Naive thymus-derived CD4-positive, alpha-beta T cell (primary cell): ENCODE results near the gene NAALADL2. TPM values are rescaled to one million over a fixed set of nuclear protein-coding genes. Genes with fewer than 3 reads are reported as not detected.

Experiments
- ATAC-seq: fragments of 150-1000 bp; cut with Tn5 transposase; 2 replicates; pipeline ENCODE4 v1.10.0; 2021; ENCODE audit warnings: mild to moderate bottlenecking, moderate library complexity
- CTCF ChIA-PET: fragments of 350-600 bp; sonication (Branson Sonifier 250); formaldehyde crosslinking; loops from one replicate; lab custom pipeline; 2021; ENCODE audit warnings: antibody characterized with exemption; lab: Charles Lee
- POLR2A ChIA-PET: fragments of 350-600 bp; sonication (Branson Sonifier 250); formaldehyde crosslinking; loops from one replicate; lab custom pipeline; 2021; ENCODE audit warnings: antibody characterized with exemption, inconsistent platforms; lab: Charles Lee
- DNase-seq, 9 donors: peaks; one replicate each; pipeline versions ENCODE4 v3.0.0 to v3.0.0-alpha.2; 2020 to 2022; ENCODE audit warnings: mixed read lengths in 1 of 9
- H3K27ac ChIP-seq: one replicate; pipeline ENCODE4 v1.7.0; 2013; ENCODE audit warnings: mild to moderate bottlenecking, low read depth, low read length, moderate library complexity
- H3K27me3 ChIP-seq, 2 donors: one replicate each; pipeline ENCODE4 v1.7.0; 2013; ENCODE audit warnings: low read length in 2 of 2, mild to moderate bottlenecking in 2 of 2, moderate library complexity in 2 of 2; ENCODE audit not compliant: control insufficient read depth in 2 of 2, insufficient read depth in 2 of 2
- H3K36me3 ChIP-seq, 3 experiments: 1 replicate in 2 of 3; 2 replicates in 1 of 3; pipeline ENCODE4 v1.7.0; 2013; ENCODE audit warnings: low read length in 3 of 3, mild to moderate bottlenecking in 3 of 3, moderate library complexity in 1 of 3; ENCODE audit not compliant: insufficient read depth in 3 of 3, control insufficient read depth in 2 of 3
- H3K4me1 ChIP-seq, 2 donors: one replicate each; pipeline ENCODE4 v1.7.0; 2013; ENCODE audit warnings: low read length in 2 of 2, mild to moderate bottlenecking in 2 of 2, moderate library complexity in 1 of 2; ENCODE audit not compliant: control insufficient read depth in 2 of 2, insufficient read depth in 2 of 2
- H3K4me3 ChIP-seq: 2 replicates; pipeline ENCODE4 v1.7.0; 2013; ENCODE audit warnings: mild to moderate bottlenecking, low read length
- H3K9me3 ChIP-seq, 3 experiments: 1 replicate in 2 of 3; 2 replicates in 1 of 3; pipeline ENCODE4 v1.7.0; 2013; ENCODE audit warnings: low read length in 3 of 3; ENCODE audit not compliant: control insufficient read depth in 2 of 3
- H3K27ac Mint-ChIP-seq, 9 donors: one replicate each; pipeline ENCODE4 v1.8.0; 2020 to 2022; ENCODE audit warnings: mixed read lengths in 9 of 9, mild to moderate bottlenecking in 8 of 9, moderate library complexity in 5 of 9, inconsistent platforms in 2 of 9
- H3K27me3 Mint-ChIP-seq, 5 donors: one replicate each; pipeline ENCODE4 v1.8.0; 2021 to 2022; ENCODE audit warnings: mixed read lengths in 5 of 5, mild to moderate bottlenecking in 1 of 5
- H3K36me3 Mint-ChIP-seq, 5 donors: one replicate each; pipeline ENCODE4 v1.8.0; 2020 to 2022; ENCODE audit warnings: mixed read lengths in 5 of 5, mild to moderate bottlenecking in 3 of 5, inconsistent platforms in 1 of 5
- H3K4me1 Mint-ChIP-seq, 7 donors: one replicate each; pipeline ENCODE4 v1.8.0; 2020 to 2022; ENCODE audit warnings: mixed read lengths in 7 of 7, mild to moderate bottlenecking in 3 of 7, inconsistent platforms in 1 of 7
- H3K4me3 Mint-ChIP-seq, 10 donors: one replicate each; pipeline ENCODE4 v1.8.0; 2020 to 2022; ENCODE audit warnings: mild to moderate bottlenecking in 10 of 10, mixed read lengths in 10 of 10, moderate library complexity in 6 of 10, inconsistent platforms in 2 of 10
- H3K9me3 Mint-ChIP-seq, 11 donors: one replicate each; pipeline ENCODE4 v1.8.0; 2020 to 2022; ENCODE audit warnings: mixed read lengths in 11 of 11, mild to moderate bottlenecking in 4 of 11, inconsistent platforms in 1 of 11, moderate library complexity in 1 of 11
- intact Hi-C, 2 donors: fragments of 100-400 bp; cut with micrococcal nuclease; formaldehyde crosslinking; loops; one replicate each; pipeline ENCODE4 v1.15.1; 2023
- polyA plus RNA-seq, 2 donors: library from polyadenylated mRNA; unstranded; fragments of 300-500 nt; fragmentation: Illumina TruSeq; gene quantifications; one replicate each; pipeline ENCODE4 v1.2.3, GENCODE V29; 2021
- total RNA-seq, 6 experiments: library from RNA in 5 of 6; stranded (reverse) in 5 of 6; gene quantifications; 1 replicate in 5 of 6; 2 replicates in 1 of 6; pipeline ENCODE4 v1.2.3 and lab custom pipeline; 2021 to 2026

NAALADL2 gene
- total and polyA plus RNA-seq, 7 experiments from 2014 or later = 0.76 to 1.4 TPM; not detected in 5

GRCh38 chr3:175662815-175663214 lies 803.7 kb downstream of the NAALADL2 start:
- H3K27ac ChIP-seq = no peak overlapping the region
- no peak overlapping the region for H3K4me3 Mint-ChIP-seq
- CTCF ChIA-PET = no interaction called here
- H3K36me3 ChIP-seq = no peaks in the 10 kb centered on the region
- POLR2A ChIA-PET = no interaction called here
- no peaks in the 10 kb centered on the region for H3K27me3 ChIP-seq
- DNase-seq = no peak
- no peaks in the 10 kb centered on the region for H3K4me1 Mint-ChIP-seq
- no peaks in the 10 kb centered on the region for H3K27me3 Mint-ChIP-seq
- H3K9me3 Mint-ChIP-seq = peaks cover 0 to 14% (median 1%) of the 10 kb centered on the region in 11 donors
- no peaks in the 10 kb centered on the region for H3K36me3 Mint-ChIP-seq
- no peaks in the 10 kb centered on the region for H3K4me1 ChIP-seq
- no peak overlapping the region for H3K4me3 ChIP-seq
- H3K9me3 ChIP-seq = no peaks in the 10 kb centered on the region
- no peak for ATAC-seq
- intact Hi-C loops = no loop called here
- no peak overlapping the region for H3K27ac Mint-ChIP-seq

- Histone ChIP-seq H3K27ac (no peak overlapping the region), H3K36me3 (no peaks in the 10 kb centered on the region), H3K9me3 (no peaks in the 10 kb centered on the region), H3K27me3 (no peaks in the 10 kb centered on the region), H3K4me3 (no peak overlapping the region), H3K4me1 (no peaks in the 10 kb centered on the region)
- no peaks in the 10 kb centered on the region for H3K27me3 Mint-ChIP-seq
- H3K27ac Mint-ChIP-seq = no peak overlapping the region
- ATAC-seq = no peak
- no peaks in the 10 kb centered on the region for H3K36me3 Mint-ChIP-seq
- ChIA-PET CTCF (no interaction called here), POLR2A (no interaction called here)
- no peaks in the 10 kb centered on the region for H3K4me1 Mint-ChIP-seq
- no peak for DNase-seq
- no peak overlapping the region for H3K4me3 Mint-ChIP-seq
- H3K9me3 Mint-ChIP-seq = peaks cover 0 to 19% (median 1%) of the 10 kb centered on the region in 11 donors
- intact Hi-C loops = no loop called here
These were observed 805.8 kb downstream of the NAALADL2 start for GRCh38 chr3:175664911-175665310.

GRCh38 chr3:175668300-175668699 lies 809.2 kb downstream of the NAALADL2 start:
- Mint-ChIP-seq H3K4me1 (no peaks in the 10 kb centered on the region), H3K9me3 (peaks cover 0 to 16% (median 2%) of the 10 kb centered on the region in 11 donors), H3K27me3 (no peaks in the 10 kb centered on the region), H3K4me3 (no peak overlapping the region), H3K36me3 (no peaks in the 10 kb centered on the region), H3K27ac (no peak overlapping the region)
- no peak overlapping the region for H3K27ac ChIP-seq
- CTCF ChIA-PET = no interaction called here
- ATAC-seq = no peak
- DNase-seq = no peak
- no peaks in the 10 kb centered on the region for H3K27me3 ChIP-seq
- no peaks in the 10 kb centered on the region for H3K9me3 ChIP-seq
- intact Hi-C loops = no loop called here
- H3K4me1 ChIP-seq = no peaks in the 10 kb centered on the region
- H3K4me3 ChIP-seq = no peak overlapping the region
- POLR2A ChIA-PET = no interaction called here
- no peaks in the 10 kb centered on the region for H3K36me3 ChIP-seq

- CTCF ChIA-PET = no interaction called here
- Mint-ChIP-seq H3K4me3 (no peak overlapping the region), H3K27ac (no peak overlapping the region), H3K36me3 (no peaks in the 10 kb centered on the region), H3K9me3 (peaks cover 0 to 16% (median 1%) of the 10 kb centered on the region in 11 donors), H3K27me3 (no peaks in the 10 kb centered on the region), H3K4me1 (no peaks in the 10 kb centered on the region)
- POLR2A ChIA-PET = no interaction called here
- ATAC-seq = no peak
- no peak for DNase-seq
- H3K4me3 ChIP-seq = no peak overlapping the region
- intact Hi-C loops = no loop called here
- no peak overlapping the region for H3K27ac ChIP-seq
- no peaks in the 10 kb centered on the region for H3K36me3 ChIP-seq
- no peaks in the 10 kb centered on the region for H3K4me1 ChIP-seq
- no peaks in the 10 kb centered on the region for H3K27me3 ChIP-seq
- no peaks in the 10 kb centered on the region for H3K9me3 ChIP-seq
These were observed 811.4 kb downstream of the NAALADL2 start for GRCh38 chr3:175670557-175670956.

- DNase-seq (no peak), ATAC-seq (no peak)
- Mint-ChIP-seq H3K9me3 (peaks cover 0 to 12% (median 0%) of the 10 kb centered on the region in 11 donors), H3K4me3 (no peak overlapping the region), H3K27me3 (no peaks in the 10 kb centered on the region), H3K27ac (no peak overlapping the region), H3K4me1 (no peaks in the 10 kb centered on the region), H3K36me3 (no peaks in the 10 kb centered on the region)
- POLR2A ChIA-PET = no interaction called here
- CTCF ChIA-PET = no interaction called here
- no peak overlapping the region for H3K4me3 ChIP-seq
- H3K36me3 ChIP-seq = no peaks in the 10 kb centered on the region
- no peaks in the 10 kb centered on the region for H3K27me3 ChIP-seq
- no peaks in the 10 kb centered on the region for H3K9me3 ChIP-seq
- intact Hi-C loops = no loop called here
- no peak overlapping the region for H3K27ac ChIP-seq
- no peaks in the 10 kb centered on the region for H3K4me1 ChIP-seq
These were observed 813.1 kb downstream of the NAALADL2 start for GRCh38 chr3:175672119-175672689.

GRCh38 chr3:175679568-175679967 lies 820.4 kb downstream of the NAALADL2 start:
- Histone ChIP-seq H3K27me3 (no peaks in the 10 kb centered on the region), H3K36me3 (no peaks in the 10 kb centered on the region), H3K4me3 (no peak overlapping the region), H3K27ac (no peak overlapping the region), H3K4me1 (no peaks in the 10 kb centered on the region), H3K9me3 (no peaks in the 10 kb centered on the region)
- POLR2A ChIA-PET = no interaction called here
- intact Hi-C loops = no loop called here
- no peaks in the 10 kb centered on the region for H3K4me1 Mint-ChIP-seq
- H3K4me3 Mint-ChIP-seq = no peak overlapping the region
- H3K9me3 Mint-ChIP-seq = peaks cover 0 to 11% (median 6%) of the 10 kb centered on the region in 11 donors
- no peak for DNase-seq
- ATAC-seq = no peak
- CTCF ChIA-PET = no interaction called here
- no peaks in the 10 kb centered on the region for H3K36me3 Mint-ChIP-seq
- no peaks in the 10 kb centered on the region for H3K27me3 Mint-ChIP-seq
- no peak overlapping the region for H3K27ac Mint-ChIP-seq

- Mint-ChIP-seq H3K9me3 (peaks cover 0 to 5% (median 0%) of the 10 kb centered on the region in 11 donors), H3K4me3 (no peak overlapping the region), H3K27ac (no peak overlapping the region), H3K4me1 (no peaks in the 10 kb centered on the region), H3K36me3 (no peaks in the 10 kb centered on the region), H3K27me3 (no peaks in the 10 kb centered on the region)
- no peaks in the 10 kb centered on the region for H3K4me1 ChIP-seq
- H3K27ac ChIP-seq = no peak overlapping the region
- DNase-seq (no peak), ATAC-seq (no peak)
- H3K9me3 ChIP-seq = no peaks in the 10 kb centered on the region
- ChIA-PET POLR2A (no interaction called here), CTCF (no interaction called here)
- no peaks in the 10 kb centered on the region for H3K36me3 ChIP-seq
- intact Hi-C loops = no loop called here
- no peak overlapping the region for H3K4me3 ChIP-seq
- H3K27me3 ChIP-seq = no peaks in the 10 kb centered on the region
These were observed 833.1 kb downstream of the NAALADL2 start for GRCh38 chr3:175692256-175692655.
